OCI-LY3 (cell line): ENCODE results near the gene NDUFA1.

Source experiments
- H2AFZ ChIP-seq: fragments of 200-600, 300-600 bp; shearing (Covaris generic); 2 replicates; pipeline ENCODE4 v1.6.0; 2014; ENCODE audit warnings: antibody characterized with exemption, low read depth, low read length
- H3K27ac ChIP-seq: fragments of 200-600, 300-600 bp; sonication (generic); 2 replicates; pipeline ENCODE4 v1.5.1; 2014; ENCODE audit warnings: mild to moderate bottlenecking, low read length, moderate library complexity, mixed read lengths
- H3K27me3 ChIP-seq: fragments of 200-600, 300-600 bp; sonication (generic); 2 replicates; pipeline ENCODE4 v1.6.1; 2014; ENCODE audit warnings: low read depth, low read length, mixed read lengths
- H3K36me3 ChIP-seq: fragments of 200-600, 300-600 bp; sonication (generic); replicated peaks from 2 replicates; pipeline ENCODE3; 2014; ENCODE audit warnings: low read depth, low read length, mixed read lengths
- H3K4me1 ChIP-seq: fragments of 300-600, 200-600 bp; sonication (generic); 2 replicates; pipeline ENCODE4 v1.6.1; 2014; ENCODE audit warnings: low read length, mixed read lengths
- H3K4me2 ChIP-seq: fragments of 200-600, 300-600 bp; sonication (generic); 2 replicates; pipeline ENCODE4 v1.6.1; 2014; ENCODE audit warnings: low read length, mixed read lengths
- H3K4me3 ChIP-seq: fragments of 300-600, 200-600 bp; sonication (generic); 2 replicates; pipeline ENCODE4 v1.5.1; 2014; ENCODE audit warnings: antibody characterized with exemption, mild to moderate bottlenecking, low read length, moderate library complexity
- H3K79me2 ChIP-seq: fragments of 300-600, 200-600 bp; shearing (Covaris generic); 2 replicates; pipeline ENCODE4 v1.6.1; 2014; ENCODE audit warnings: mild to moderate bottlenecking, low read length, mixed read lengths
- H3K9ac ChIP-seq: fragments of 300-600, 200-600 bp; shearing (Covaris generic); 2 replicates; pipeline ENCODE4 v1.6.0; 2014; ENCODE audit warnings: mild to moderate bottlenecking, low read length, moderate library complexity
- H3K9me3 ChIP-seq: fragments of 200-600, 300-600 bp; shearing (Covaris generic); 2 replicates; pipeline ENCODE4 v1.6.1; 2014; ENCODE audit warnings: low read length, mixed read lengths; ENCODE audit not compliant: insufficient read depth
- H4K20me1 ChIP-seq: fragments of 200-600, 300-600 bp; sonication (generic); 2 replicates; pipeline ENCODE4 v1.6.1; 2016; ENCODE audit warnings: low read length, mixed read lengths; ENCODE audit not compliant: insufficient read depth
- EZH2phosphoT487 ChIP-seq: fragments of 200-600 bp; shearing (Covaris generic); IDR thresholded peaks from 2 replicates; pipeline ENCODE4 v1.6.1; 2018; ENCODE audit warnings: antibody characterized with exemption, mixed run types, low read depth
- TF ChIP-seq, protein P1 (sequence below): fragments of 200-600, 300-600 bp; sonication (generic); IDR thresholded peaks from 2 replicates; pipeline ENCODE4 v1.5.1; 2014; ENCODE audit warnings: antibody characterized with exemption, low read length, low read depth

NDUFA1 gene

GRCh38 chrX:119871245-119871598, 410 bp upstream of the NDUFA1 start:
- H3K4me1 ChIP-seq: peaks cover 6% of the 10 kb centered on the region; the same call in 1 of the 2 replicates
- peaks cover 53% of the 10 kb centered on the region for H3K79me2 ChIP-seq
- H3K4me3 ChIP-seq: peak overlapping the region; percentile 99
- no peaks in the 10 kb centered on the region for H4K20me1 ChIP-seq
- peak overlapping the region; percentile 85 for H3K4me2 ChIP-seq
- H3K36me3 ChIP-seq: peaks cover 6% of the 10 kb centered on the region
- H3K9ac ChIP-seq: peak overlapping the region; percentile 98
- TF ChIP-seq, protein P1, sequence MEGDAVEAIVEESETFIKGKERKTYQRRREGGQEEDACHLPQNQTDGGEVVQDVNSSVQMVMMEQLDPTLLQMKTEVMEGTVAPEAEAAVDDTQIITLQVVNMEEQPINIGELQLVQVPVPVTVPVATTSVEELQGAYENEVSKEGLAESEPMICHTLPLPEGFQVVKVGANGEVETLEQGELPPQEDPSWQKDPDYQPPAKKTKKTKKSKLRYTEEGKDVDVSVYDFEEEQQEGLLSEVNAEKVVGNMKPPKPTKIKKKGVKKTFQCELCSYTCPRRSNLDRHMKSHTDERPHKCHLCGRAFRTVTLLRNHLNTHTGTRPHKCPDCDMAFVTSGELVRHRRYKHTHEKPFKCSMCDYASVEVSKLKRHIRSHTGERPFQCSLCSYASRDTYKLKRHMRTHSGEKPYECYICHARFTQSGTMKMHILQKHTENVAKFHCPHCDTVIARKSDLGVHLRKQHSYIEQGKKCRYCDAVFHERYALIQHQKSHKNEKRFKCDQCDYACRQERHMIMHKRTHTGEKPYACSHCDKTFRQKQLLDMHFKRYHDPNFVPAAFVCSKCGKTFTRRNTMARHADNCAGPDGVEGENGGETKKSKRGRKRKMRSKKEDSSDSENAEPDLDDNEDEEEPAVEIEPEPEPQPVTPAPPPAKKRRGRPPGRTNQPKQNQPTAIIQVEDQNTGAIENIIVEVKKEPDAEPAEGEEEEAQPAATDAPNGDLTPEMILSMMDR: no peak
- H3K9me3 ChIP-seq: no peaks in the 10 kb centered on the region
- H2AFZ ChIP-seq: peak overlapping the region; percentile 64
- no peaks in the 10 kb centered on the region for H3K27me3 ChIP-seq
- peak overlapping the region; percentile 91 for H3K27ac ChIP-seq

DNA sequence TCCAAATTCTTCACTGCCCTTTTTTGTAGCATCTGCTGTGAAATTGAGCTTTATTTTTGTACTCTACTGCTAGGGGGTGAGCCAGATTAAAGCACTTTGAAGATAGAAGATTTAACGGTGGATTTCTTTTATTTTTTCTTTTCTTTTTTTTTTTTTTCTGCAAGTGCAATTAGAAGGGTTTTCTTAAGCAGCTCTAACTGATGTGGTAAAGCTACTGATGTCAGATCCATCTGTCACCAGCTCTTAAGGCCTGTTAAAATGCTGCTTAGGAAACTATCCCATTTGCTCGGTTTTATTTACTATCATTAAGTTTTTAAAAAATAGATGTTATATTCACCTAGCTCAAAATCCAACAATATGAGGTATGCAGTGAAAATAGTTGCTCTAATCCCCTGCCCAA, 7.1 kb downstream of the NDUFA1 start:
- H3K9me3 ChIP-seq: no peaks in the 10 kb centered on the region
- no peak overlapping the region for H3K4me3 ChIP-seq
- peaks cover 9% of the 10 kb centered on the region for H3K79me2 ChIP-seq
- no peaks in the 10 kb centered on the region for H4K20me1 ChIP-seq
- peaks cover 6% of the 10 kb centered on the region for H3K36me3 ChIP-seq
- H3K4me2 ChIP-seq: no peak overlapping the region
- H3K27me3 ChIP-seq: no peaks in the 10 kb centered on the region
- no peak overlapping the region for H3K27ac ChIP-seq
- TF ChIP-seq, protein P1: no peak
- TF ChIP-seq EZH2phosphoT487: no peak
- no peak overlapping the region for H2AFZ ChIP-seq
- H3K9ac ChIP-seq: no peak overlapping the region
- H3K4me1 ChIP-seq: peaks cover 11% of the 10 kb centered on the region

GRCh38 chrX:119880076-119880475, 8.4 kb downstream of the NDUFA1 start:
- TF ChIP-seq EZH2phosphoT487: no peak
- TF ChIP-seq, protein P1: no peak
- peaks cover 3% of the 10 kb centered on the region for H3K36me3 ChIP-seq
- H3K27ac ChIP-seq: no peak overlapping the region; the same call in 1 of the 2 replicates
- H3K79me2 ChIP-seq: peaks cover 4% of the 10 kb centered on the region; the same call in 1 of the 2 replicates
- H3K4me2 ChIP-seq: no peak overlapping the region
- no peaks in the 10 kb centered on the region for H4K20me1 ChIP-seq
- H3K9ac ChIP-seq: no peak overlapping the region
- no peak overlapping the region for H2AFZ ChIP-seq
- no peaks in the 10 kb centered on the region for H3K27me3 ChIP-seq
- H3K4me1 ChIP-seq: peaks cover 11% of the 10 kb centered on the region
- H3K9me3 ChIP-seq: no peaks in the 10 kb centered on the region
- no peak overlapping the region for H3K4me3 ChIP-seq

DNA sequence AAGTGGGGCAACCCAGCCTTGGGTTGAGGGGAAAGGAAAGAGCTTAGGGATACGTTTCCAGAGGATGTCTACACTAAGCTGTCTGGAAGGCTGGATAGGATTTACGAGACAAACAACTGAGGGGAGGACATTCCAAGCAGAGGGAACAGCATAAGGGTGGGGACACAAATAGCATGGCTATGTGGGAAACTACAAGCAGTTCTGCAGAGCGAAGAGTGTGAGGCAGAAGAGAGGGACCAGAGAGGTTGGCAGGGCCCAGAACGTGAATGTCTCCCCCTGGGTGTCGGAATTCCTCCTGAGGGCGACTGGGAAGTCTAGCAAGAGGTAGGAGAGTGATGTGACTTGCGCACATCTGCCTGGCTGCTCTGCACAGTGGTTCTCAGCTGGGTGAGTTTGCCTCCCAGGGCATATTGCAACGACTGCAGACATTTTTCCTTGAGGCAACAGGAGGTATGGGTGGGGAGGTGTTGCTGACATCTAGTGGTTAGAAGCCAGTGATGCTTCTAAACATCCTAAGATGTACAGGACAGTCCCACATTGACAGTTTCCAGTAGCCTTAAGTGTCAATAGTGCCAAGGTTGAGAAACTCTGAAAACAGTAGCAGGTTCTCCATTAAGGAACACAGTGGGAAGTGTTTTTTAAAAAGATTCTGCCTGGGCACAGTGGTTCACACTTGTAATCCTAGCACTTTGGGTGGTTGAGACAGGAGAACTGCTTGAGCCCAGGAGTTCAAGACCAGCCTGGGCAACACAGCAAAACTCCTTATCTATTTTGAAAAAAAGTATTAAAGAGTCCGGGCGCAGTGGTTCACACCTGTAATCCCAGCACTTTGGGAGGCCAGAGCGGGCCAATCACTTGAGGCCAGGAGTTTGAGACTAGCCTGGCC, 9.2 kb downstream of the NDUFA1 start:
- H3K4me3 ChIP-seq: no peak overlapping the region
- peaks cover 11% of the 10 kb centered on the region for H3K4me1 ChIP-seq
- no peaks in the 10 kb centered on the region for H3K9me3 ChIP-seq
- no peak overlapping the region; the same call in 1 of the 2 replicates for H3K27ac ChIP-seq
- no peak overlapping the region for H2AFZ ChIP-seq
- peaks cover 2% of the 10 kb centered on the region; the same call in 1 of the 2 replicates for H3K79me2 ChIP-seq
- peaks cover 3% of the 10 kb centered on the region for H3K36me3 ChIP-seq
- no peak overlapping the region for H3K9ac ChIP-seq
- TF ChIP-seq EZH2phosphoT487: no peak
- TF ChIP-seq, protein P1: peak; percentile 61
- no peaks in the 10 kb centered on the region for H3K27me3 ChIP-seq
- H3K4me2 ChIP-seq: no peak overlapping the region
- no peaks in the 10 kb centered on the region for H4K20me1 ChIP-seq
